Measurements from ENCODE around the gene LMO1. TPM values are rescaled to one million over a fixed set of nuclear protein-coding genes. Genes with fewer than 3 reads are reported as not detected.

LMO1 gene
- total RNA-seq, 1 experiment from 2014 or later: 0.24 TPM

- H3K36me3 ChIP-seq: no peaks in the 10 kb centered on the region
- no peak overlapping the region for H3K27ac ChIP-seq
- H3K27me3 ChIP-seq: no peaks in the 10 kb centered on the region
- no peaks in the 10 kb centered on the region for H3K9me3 ChIP-seq (replicated peaks)
- no peaks in the 10 kb centered on the region for H3K4me1 ChIP-seq
- DNase-seq: no peak
- no peak overlapping the region for H3K4me3 ChIP-seq
These were observed 12.6 kb downstream of the LMO1 start for GRCh38 chr11:8250981-8251615.

GRCh38 chr11:8250434-8250833 lies 13.2 kb downstream of the LMO1 start:
- no peak overlapping the region for H3K4me3 ChIP-seq
- no peak overlapping the region for H3K27ac ChIP-seq
- H3K4me1 ChIP-seq: no peaks in the 10 kb centered on the region
- no peaks in the 10 kb centered on the region for H3K27me3 ChIP-seq
- no peaks in the 10 kb centered on the region for H3K36me3 ChIP-seq
- no peak for DNase-seq
- H3K9me3 ChIP-seq (replicated peaks): no peaks in the 10 kb centered on the region

- no peaks in the 10 kb centered on the region for H3K4me1 ChIP-seq
- DNase-seq: no peak
These were observed 14.2 kb downstream of the LMO1 start for GRCh38 chr11:8249482-8249881.

GRCh38 chr11:8248786-8249185 lies 14.9 kb downstream of the LMO1 start:
- no peaks in the 10 kb centered on the region for H3K9me3 ChIP-seq (replicated peaks)
- no peaks in the 10 kb centered on the region for H3K27me3 ChIP-seq
- no peaks in the 10 kb centered on the region for H3K4me1 ChIP-seq
- H3K36me3 ChIP-seq: no peaks in the 10 kb centered on the region
- H3K4me3 ChIP-seq: no peak overlapping the region
- DNase-seq: no peak
- H3K27ac ChIP-seq: no peak overlapping the region

More at GRCh38 chr11:8249482-8249881, 14.2 kb downstream of the LMO1 start:
- no peaks in the 10 kb centered on the region for H3K9me3 ChIP-seq (replicated peaks)
- H3K36me3 ChIP-seq: no peaks in the 10 kb centered on the region
- no peak overlapping the region for H3K27ac ChIP-seq
- H3K4me3 ChIP-seq: no peak overlapping the region
- no peaks in the 10 kb centered on the region for H3K27me3 ChIP-seq

- no peaks in the 10 kb centered on the region for H3K36me3 ChIP-seq
- H3K4me1 ChIP-seq: no peaks in the 10 kb centered on the region
- DNase-seq: peak; percentile 50 to 70
- no peak overlapping the region for H3K27ac ChIP-seq
- no peaks in the 10 kb centered on the region for H3K9me3 ChIP-seq (replicated peaks)
- H3K27me3 ChIP-seq: no peaks in the 10 kb centered on the region
- H3K4me3 ChIP-seq: no peak overlapping the region
These were observed 16.4 kb downstream of the LMO1 start for GRCh38 chr11:8247312-8247711.

GRCh38 chr11:8243458-8243857 lies 20.2 kb downstream of the LMO1 start:
- Histone ChIP-seq H3K4me1 (no peaks in the 10 kb centered on the region), H3K27ac (no peak overlapping the region), H3K36me3 (no peaks in the 10 kb centered on the region), H3K4me3 (no peak overlapping the region), H3K27me3 (no peaks in the 10 kb centered on the region), H3K9me3 (replicated peaks) (no peaks in the 10 kb centered on the region)
- no peak for DNase-seq

GRCh38 chr11:8242499-8243280 lies 21.0 kb downstream of the LMO1 start:
- no peaks in the 10 kb centered on the region for H3K36me3 ChIP-seq
- DNase-seq: no peak
- no peaks in the 10 kb centered on the region for H3K27me3 ChIP-seq

GRCh38 chr11:8242118-8242475 lies 21.6 kb downstream of the LMO1 start:
- H3K4me1 ChIP-seq: no peaks in the 10 kb centered on the region
- DNase-seq: no peak
- H3K27ac ChIP-seq: no peak overlapping the region
- H3K36me3 ChIP-seq: no peaks in the 10 kb centered on the region
- no peaks in the 10 kb centered on the region for H3K9me3 ChIP-seq (replicated peaks)
- H3K4me3 ChIP-seq: no peak overlapping the region
- no peaks in the 10 kb centered on the region for H3K27me3 ChIP-seq

More at GRCh38 chr11:8242499-8243280, 21.0 kb downstream of the LMO1 start:
- H3K4me3 ChIP-seq: no peak overlapping the region
- no peak overlapping the region for H3K27ac ChIP-seq
- H3K9me3 ChIP-seq (replicated peaks): no peaks in the 10 kb centered on the region
- H3K4me1 ChIP-seq: no peaks in the 10 kb centered on the region

DNA sequence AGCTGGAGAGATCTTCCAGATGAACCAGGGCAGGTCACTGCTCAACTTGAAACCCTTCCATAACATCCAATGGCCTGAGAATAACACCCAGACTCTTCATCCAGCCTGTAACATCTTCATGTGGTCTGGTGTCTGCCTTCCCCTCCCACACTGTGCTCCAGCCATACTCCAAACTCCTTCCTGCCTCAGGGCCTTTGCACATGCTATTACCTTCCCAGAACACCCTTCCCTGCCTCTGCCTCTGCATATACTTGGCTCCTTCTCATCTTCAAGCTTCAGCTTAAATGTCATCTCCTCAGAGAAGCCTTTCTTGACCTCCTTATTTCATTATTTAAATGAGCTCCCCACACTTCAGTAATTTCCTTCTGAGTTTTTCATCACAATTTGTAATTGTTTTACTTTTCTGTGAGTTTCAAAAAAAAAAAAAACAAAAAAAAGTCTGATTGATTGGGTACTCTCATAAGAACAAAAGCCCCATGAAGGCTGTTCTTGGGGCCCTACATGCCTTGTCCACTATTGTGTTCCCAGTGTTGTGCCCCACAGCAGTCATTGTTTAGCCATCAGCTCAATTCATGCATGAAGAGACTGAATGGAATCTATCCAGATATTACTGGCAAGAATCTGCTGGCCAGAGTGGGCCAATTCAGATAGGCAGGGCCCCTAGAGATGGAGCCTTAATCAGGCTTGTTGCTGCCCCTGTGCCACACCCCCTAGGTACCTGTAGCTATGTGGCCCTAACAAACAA lies 22.1 kb downstream of the LMO1 start:
- H3K4me1 ChIP-seq: no peaks in the 10 kb centered on the region
- no peaks in the 10 kb centered on the region for H3K27me3 ChIP-seq
- DNase-seq: no peak
- H3K4me3 ChIP-seq: no peak overlapping the region
- no peaks in the 10 kb centered on the region for H3K9me3 ChIP-seq (replicated peaks)
- H3K36me3 ChIP-seq: no peaks in the 10 kb centered on the region
- no peak overlapping the region for H3K27ac ChIP-seq

DNA sequence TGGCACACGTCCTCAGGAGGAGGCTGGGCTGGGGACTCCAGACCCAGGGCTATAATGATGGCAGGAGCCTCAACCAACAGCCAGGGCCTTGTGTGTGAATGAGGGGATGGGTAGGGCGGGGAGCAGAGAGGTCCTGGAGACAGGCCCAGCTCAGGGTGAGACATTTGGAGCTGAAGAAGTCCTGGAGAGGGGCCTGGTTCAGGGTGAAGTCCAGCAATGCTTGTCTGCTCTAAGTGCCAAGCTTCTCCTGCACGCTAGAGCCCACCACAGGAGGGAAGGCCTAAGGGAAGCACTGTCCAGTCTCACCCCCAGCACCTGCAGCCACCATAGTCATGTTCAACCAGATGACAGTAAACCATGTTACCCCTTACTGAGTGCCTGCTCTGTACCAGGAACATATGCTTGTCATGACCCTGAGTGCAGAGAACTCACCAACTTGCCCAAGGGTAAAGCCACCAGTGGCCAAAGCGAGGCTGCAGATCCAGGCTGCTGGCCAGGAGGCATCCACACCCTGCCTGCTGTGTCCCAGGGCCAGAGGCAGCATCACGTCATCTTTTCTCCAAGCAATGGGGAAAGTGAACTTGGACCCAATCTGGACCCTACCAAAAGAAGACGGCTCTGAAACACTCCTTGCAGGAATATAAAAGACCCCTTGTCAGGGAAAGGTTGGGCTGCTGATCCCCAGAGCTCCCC lies 24.0 kb downstream of the LMO1 start:
- Histone ChIP-seq H3K9me3 (replicated peaks) (no peaks in the 10 kb centered on the region), H3K27ac (no peak overlapping the region), H3K4me1 (no peaks in the 10 kb centered on the region), H3K27me3 (no peaks in the 10 kb centered on the region), H3K4me3 (no peak overlapping the region), H3K36me3 (no peaks in the 10 kb centered on the region)
- no peak for DNase-seq

DNA sequence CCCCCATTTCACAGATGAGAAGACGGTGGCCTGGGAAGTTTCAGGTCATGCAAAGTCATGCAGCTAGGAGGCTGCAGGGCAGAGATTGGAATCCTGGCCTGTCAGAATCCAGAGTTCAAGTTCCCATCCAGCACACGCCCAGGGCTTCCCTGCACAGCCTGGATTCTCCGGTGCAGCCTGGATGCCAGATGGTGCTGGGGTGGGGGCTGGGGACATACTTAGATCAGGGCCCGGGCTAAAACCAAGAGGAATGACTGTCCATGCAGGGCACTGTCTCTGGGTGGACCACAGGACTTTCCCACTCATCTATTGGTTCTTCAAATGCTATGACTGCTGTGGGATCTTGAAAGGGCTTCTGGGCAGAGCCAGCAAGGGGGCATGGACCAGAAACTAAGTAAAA lies 24.6 kb downstream of the LMO1 start:
- DNase-seq: no peak
- Histone ChIP-seq H3K9me3 (replicated peaks) (no peaks in the 10 kb centered on the region), H3K4me1 (no peaks in the 10 kb centered on the region; the same call in 1 of the 2 replicates), H3K4me3 (no peak overlapping the region), H3K36me3 (no peaks in the 10 kb centered on the region), H3K27me3 (no peaks in the 10 kb centered on the region), H3K27ac (no peak overlapping the region)

- no peak overlapping the region for H3K27ac ChIP-seq
- H3K27me3 ChIP-seq: no peaks in the 10 kb centered on the region
- no peaks in the 10 kb centered on the region for H3K9me3 ChIP-seq (replicated peaks)
- no peak overlapping the region for H3K4me3 ChIP-seq
- H3K4me1 ChIP-seq: peaks cover 2% of the 10 kb centered on the region; the same call in 1 of the 2 replicates
- no peaks in the 10 kb centered on the region for H3K36me3 ChIP-seq
- no peak for DNase-seq
These were observed 26.2 kb downstream of the LMO1 start for GRCh38 chr11:8237453-8237852.

DNA sequence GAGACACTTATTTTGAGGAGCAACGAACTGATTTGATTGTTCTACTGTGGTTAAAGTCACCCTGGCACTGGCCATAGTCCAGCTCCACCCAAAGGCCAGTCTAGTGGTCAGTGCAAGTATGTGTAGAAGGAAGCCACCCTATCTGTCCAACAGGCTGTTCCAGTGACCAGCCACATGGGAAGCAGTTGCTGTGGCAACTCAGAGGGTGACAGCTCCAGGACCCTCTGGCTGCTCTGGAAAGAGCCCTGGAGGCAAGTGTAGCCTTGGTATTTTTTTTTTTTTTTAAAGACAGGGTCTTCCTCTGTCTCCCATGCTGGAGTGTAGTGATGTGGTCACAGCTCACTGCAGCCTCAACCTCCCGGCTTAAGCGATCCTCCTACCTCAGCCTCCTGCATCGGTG lies 27.8 kb downstream of the LMO1 start:
- no peak overlapping the region for H3K27ac ChIP-seq
- H3K4me1 ChIP-seq: peaks cover 2% of the 10 kb centered on the region; the same call in 1 of the 2 replicates
- no peaks in the 10 kb centered on the region for H3K27me3 ChIP-seq
- DNase-seq: no peak
- no peaks in the 10 kb centered on the region for H3K9me3 ChIP-seq (replicated peaks)
- no peaks in the 10 kb centered on the region for H3K36me3 ChIP-seq
- no peak overlapping the region for H3K4me3 ChIP-seq

- Histone ChIP-seq H3K36me3 (no peaks in the 10 kb centered on the region), H3K4me3 (no peak overlapping the region), H3K27me3 (no peaks in the 10 kb centered on the region), H3K9me3 (replicated peaks) (no peaks in the 10 kb centered on the region), H3K27ac (no peak overlapping the region), H3K4me1 (peaks cover 2% of the 10 kb centered on the region; the same call in 1 of the 2 replicates)
- DNase-seq: no peak
These were observed 28.8 kb downstream of the LMO1 start for GRCh38 chr11:8234910-8235309.

DNA sequence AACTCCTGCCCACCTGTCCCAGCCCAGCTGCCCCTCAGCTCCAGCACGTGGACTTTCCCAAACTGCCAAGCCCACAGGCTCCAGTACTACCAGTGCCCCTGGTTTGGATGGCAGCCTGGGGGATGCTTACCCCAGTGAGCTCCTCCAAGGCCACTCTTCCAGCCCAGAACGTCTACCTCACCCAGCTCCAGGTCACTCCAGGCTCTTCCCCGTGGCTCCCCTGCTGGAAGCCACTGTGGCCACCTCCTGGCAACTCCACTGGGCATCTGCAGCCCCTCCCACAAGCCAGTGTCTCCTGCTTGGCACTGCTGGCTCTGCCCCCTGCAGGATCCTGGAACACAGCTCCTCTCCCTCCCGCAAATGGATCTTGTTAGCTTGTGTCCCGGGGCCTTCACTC lies 29.3 kb downstream of the LMO1 start:
- Histone ChIP-seq H3K27me3 (no peaks in the 10 kb centered on the region), H3K4me1 (peaks cover 5% of the 10 kb centered on the region), H3K9me3 (replicated peaks) (no peaks in the 10 kb centered on the region), H3K4me3 (no peak overlapping the region), H3K27ac (no peak overlapping the region), H3K36me3 (no peaks in the 10 kb centered on the region)
- no peak for DNase-seq
